CD4-positive, alpha-beta T cell treated with Interferon gamma for 1 hour (primary cell): ENCODE measurements around the gene LTF.

ENCODE experiments used
- DNase-seq: peaks from one replicate; pipeline ENCODE4 v3.0.0-alpha.2; 2020

Gene LTF

GRCh38 chr3:46467562-46467961 lies 2.9 kb upstream of the LTF start:
- no peak for DNase-seq

- no peak for DNase-seq
Observed at GRCh38 chr3:46466871-46467403, 2.2 kb upstream of the LTF start.

GRCh38 chr3:46466273-46466672 lies 1.6 kb upstream of the LTF start:
- DNase-seq, result no peak

- no peak for DNase-seq
Observed at GRCh38 chr3:46465196-46465520, 453 bp upstream of the LTF start.

- no peak for DNase-seq
Observed at GRCh38 chr3:46463868-46464241, 850 bp downstream of the LTF start.

GRCh38 chr3:46463120-46463867 lies 1.4 kb downstream of the LTF start:
- no peak for DNase-seq

GRCh38 chr3:46462511-46462910 lies 2.2 kb downstream of the LTF start:
- DNase-seq, result no peak

GRCh38 chr3:46462111-46462510 lies 2.6 kb downstream of the LTF start:
- DNase-seq, result no peak

- DNase-seq, result no peak
Observed at GRCh38 chr3:46460051-46460450, 4.7 kb downstream of the LTF start.

GRCh38 chr3:46456118-46456517 lies 8.6 kb downstream of the LTF start:
- no peak for DNase-seq

- no peak for DNase-seq
Observed at GRCh38 chr3:46455231-46456115, 9.2 kb downstream of the LTF start.

GRCh38 chr3:46454606-46455005 lies 10.1 kb downstream of the LTF start:
- DNase-seq, result no peak

GRCh38 chr3:46454209-46454595 lies 10.5 kb downstream of the LTF start:
- no peak for DNase-seq

- DNase-seq, result no peak
Observed at GRCh38 chr3:46453526-46454208, 11.0 kb downstream of the LTF start.

GRCh38 chr3:46449755-46450552 lies 14.8 kb downstream of the LTF start:
- DNase-seq, result no peak

- DNase-seq, result no peak
Observed at GRCh38 chr3:46448721-46449120, 16.0 kb downstream of the LTF start.

GRCh38 chr3:46447228-46447985 lies 17.3 kb downstream of the LTF start:
- no peak for DNase-seq

GRCh38 chr3:46442576-46443530 lies 21.9 kb downstream of the LTF start:
- DNase-seq, result peak; percentile 15

- peak; percentile 31 for DNase-seq
Observed at GRCh38 chr3:46440531-46441294, 24.0 kb downstream of the LTF start.

- no peak for DNase-seq
Observed at GRCh38 chr3:46438831-46439230, 25.9 kb downstream of the LTF start.
